ENCODE measurements around the gene ADAP1. TPM values are rescaled to one million over a fixed set of nuclear protein-coding genes. Genes with fewer than 3 reads are reported as not detected.
"Not testable (repeated sequence)": the region's sequence is repeated elsewhere in the genome, so short reads cannot be mapped to it uniquely, and the experiment has no call there.

ADAP1 gene
- total RNA-seq, 3 donors from 2014 or later = 75.0 to 79.6 (median 79.5) TPM

DNA sequence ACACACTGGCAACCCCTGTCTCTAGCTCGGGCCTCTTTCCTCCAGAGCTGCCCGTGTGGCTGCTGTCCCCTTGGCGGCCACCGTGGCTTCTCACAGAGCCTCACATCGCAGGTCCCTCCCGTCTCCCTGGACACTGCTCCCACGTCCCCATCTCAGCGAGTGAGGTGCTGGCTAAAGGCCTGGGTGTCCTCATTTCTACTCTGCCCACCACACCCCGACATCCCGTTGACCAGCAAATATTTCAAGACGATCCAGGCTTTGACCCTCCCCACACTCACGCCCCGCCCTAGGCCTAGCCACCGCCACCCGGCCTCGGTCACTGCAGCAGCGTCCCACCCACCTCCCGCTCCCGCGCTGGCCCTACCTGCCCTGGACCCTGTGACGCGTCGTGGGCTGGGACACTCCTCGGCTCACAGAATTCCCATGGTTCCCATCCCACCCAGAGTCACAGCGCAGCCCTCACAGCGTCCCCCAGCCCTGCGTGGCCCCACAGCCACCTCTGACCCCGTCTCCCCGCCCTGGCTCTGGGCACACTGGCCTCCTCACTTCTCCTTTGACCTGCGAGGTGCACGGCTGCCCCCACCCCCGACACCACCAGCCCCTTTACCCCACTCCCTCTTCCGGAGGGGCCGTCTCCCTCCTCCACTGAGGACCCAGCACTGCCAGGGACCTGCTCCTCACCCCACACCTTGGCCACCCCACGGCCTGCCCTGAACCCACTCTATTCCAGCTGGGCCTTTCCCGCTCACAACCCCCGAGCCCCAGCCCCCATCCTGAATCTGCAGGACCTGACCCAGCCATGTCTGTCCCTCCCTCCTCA, 6.9 kb downstream of the ADAP1 start:
- no peak for ATAC-seq
- no peaks in the 10 kb centered on the region for H3K36me3 Mint-ChIP-seq (ENCODE audit: insufficient read depth)
- no peak overlapping the region for H3K4me3 Mint-ChIP-seq
- peaks cover 5% of the 10 kb centered on the region for H3K4me1 Mint-ChIP-seq (ENCODE audit: low read depth)
- no peaks in the 10 kb centered on the region for H3K27me3 Mint-ChIP-seq (ENCODE audit: low read depth)
- DNase-seq = no peak
- H3K9me3 Mint-ChIP-seq = no peaks in the 10 kb centered on the region

DNA sequence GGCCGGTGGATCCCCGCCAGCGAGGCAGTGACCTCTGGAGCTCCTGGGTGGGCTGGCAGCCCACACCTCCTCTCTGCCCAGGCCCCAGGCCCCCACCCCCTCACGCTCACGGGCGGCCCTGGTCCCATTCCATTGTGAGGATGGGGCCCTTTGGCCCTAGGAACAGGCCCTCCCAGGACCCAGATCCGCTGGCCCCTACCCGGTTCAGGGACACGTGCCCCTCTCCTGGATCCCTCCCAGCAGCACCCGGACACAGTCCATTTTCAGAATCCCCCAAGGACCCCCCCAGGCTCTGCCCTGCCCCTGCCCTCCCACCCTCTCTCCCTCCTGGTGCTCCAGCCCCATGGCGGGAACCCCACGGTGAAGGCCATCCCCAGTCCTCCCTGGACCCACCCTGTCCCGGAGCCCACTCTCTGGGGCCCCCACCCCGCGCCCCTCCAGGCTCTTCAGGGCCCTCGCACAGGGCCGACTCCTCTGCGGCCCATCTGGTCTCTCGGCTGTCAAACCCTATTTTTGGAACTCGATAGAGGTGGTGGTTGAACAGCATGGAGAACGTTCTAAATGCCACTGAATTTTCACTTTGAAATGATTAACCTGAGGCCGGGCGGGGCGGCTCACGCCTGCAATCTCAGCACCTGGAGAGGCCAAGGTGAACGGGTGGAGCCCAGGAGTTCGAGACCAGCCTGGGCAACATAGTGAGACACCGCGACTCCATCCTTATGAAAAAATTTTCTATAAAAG, 8.1 kb downstream of the ADAP1 start:
- ATAC-seq (no peak), DNase-seq (no peak)
- H3K27me3 Mint-ChIP-seq (ENCODE audit: low read depth) = no peaks in the 10 kb centered on the region
- peaks cover 12% of the 10 kb centered on the region for H3K4me1 Mint-ChIP-seq (ENCODE audit: low read depth)
- no peaks in the 10 kb centered on the region for H3K36me3 Mint-ChIP-seq (ENCODE audit: insufficient read depth)
- no peak overlapping the region for H3K4me3 Mint-ChIP-seq
- no peaks in the 10 kb centered on the region for H3K9me3 Mint-ChIP-seq

DNA sequence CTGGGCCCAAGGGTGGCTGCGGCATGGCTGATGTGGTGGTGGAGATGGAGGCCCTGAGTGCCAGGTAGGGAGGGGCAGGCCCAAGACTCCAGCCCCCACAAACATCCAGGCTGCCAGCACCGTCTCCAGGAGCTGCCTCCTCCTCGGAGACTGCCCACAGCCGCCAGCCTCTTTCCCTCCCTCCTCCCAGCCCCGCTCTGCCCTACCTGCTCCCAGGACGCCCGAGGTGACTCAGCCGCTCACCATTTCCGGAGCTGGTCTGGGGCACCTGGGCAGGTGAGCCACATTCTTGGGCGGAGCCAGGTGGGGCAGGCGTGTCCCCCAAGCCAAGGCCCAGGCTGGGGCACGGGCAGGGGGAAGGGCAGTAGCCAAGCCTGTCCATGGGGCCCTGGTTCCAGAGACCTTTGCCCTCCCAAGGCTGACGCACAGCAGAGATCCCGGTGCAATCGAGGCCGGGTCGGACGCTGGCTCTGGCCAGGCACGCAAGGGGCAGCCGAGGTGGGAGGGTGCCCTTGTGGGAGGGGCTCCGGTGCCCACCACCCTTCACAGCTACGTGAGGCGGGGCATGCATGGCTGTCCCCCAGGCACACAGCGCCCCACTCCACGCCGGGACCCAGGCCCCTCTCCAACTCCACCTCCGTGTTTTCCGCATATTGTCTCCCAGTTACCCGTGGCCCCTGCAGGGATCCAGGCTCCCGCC, 8.8 kb downstream of the ADAP1 start:
- Mint-ChIP-seq H3K9me3 (peaks cover 1% of the 10 kb centered on the region), H3K36me3 (ENCODE audit: insufficient read depth) (no peaks in the 10 kb centered on the region), H3K4me3 (no peak overlapping the region), H3K4me1 (ENCODE audit: low read depth) (peaks cover 18% of the 10 kb centered on the region), H3K27me3 (ENCODE audit: low read depth) (no peaks in the 10 kb centered on the region)
- ATAC-seq = no peak
- no peak for DNase-seq

DNA sequence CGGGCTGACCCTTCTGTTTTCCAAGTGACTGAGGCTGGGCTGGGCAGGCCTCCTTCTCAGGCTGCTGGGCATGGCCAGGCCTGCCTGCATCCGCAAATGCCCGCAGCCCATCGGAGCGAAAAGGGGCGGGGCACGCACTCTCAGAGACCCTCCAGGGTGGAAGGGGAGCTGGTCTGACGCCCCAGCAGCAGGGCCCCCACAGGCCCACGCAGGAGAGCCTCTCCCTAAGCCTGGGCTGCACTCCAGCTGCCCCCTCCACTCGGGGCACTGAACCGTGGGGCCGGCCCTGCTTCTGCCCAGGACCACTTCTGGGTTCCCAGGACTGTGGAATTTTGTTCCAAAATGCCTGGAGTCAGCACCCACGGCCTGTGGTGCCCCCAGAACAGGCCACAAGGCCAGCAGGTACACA, 9.3 kb downstream of the ADAP1 start:
- ATAC-seq (no peak), DNase-seq (no peak)
- Mint-ChIP-seq H3K4me3 (no peak overlapping the region), H3K9me3 (peaks cover 7% of the 10 kb centered on the region), H3K4me1 (ENCODE audit: low read depth) (peaks cover 23% of the 10 kb centered on the region), H3K36me3 (ENCODE audit: insufficient read depth) (no peaks in the 10 kb centered on the region), H3K27me3 (ENCODE audit: low read depth) (no peaks in the 10 kb centered on the region)

DNA sequence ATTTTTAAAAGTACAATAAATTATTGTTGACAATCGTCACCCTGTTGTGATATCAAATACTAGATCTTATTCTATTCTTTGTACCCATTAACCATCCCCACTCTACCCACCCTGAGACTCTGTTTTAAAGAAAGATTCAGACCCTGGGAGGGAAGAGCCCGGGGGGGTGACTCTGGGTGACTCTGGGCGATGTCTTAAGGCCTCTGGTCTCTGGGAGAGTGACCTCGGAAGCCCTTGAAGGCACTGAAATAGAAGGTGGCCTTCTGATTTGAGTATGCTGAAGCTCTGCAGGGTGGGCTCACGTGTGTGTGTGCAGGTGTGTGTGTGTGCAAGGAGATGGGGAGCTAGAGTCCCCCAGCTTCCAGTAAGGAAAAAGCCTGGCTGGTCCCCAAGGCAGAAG, 9.7 kb downstream of the ADAP1 start:
- DNase-seq = no peak
- Mint-ChIP-seq H3K9me3 (peaks cover 9% of the 10 kb centered on the region), H3K36me3 (ENCODE audit: insufficient read depth) (no peaks in the 10 kb centered on the region), H3K4me3 (no peak overlapping the region), H3K27me3 (ENCODE audit: low read depth) (no peaks in the 10 kb centered on the region), H3K4me1 (ENCODE audit: low read depth) (peaks cover 24% of the 10 kb centered on the region)
- no peak for ATAC-seq

DNA sequence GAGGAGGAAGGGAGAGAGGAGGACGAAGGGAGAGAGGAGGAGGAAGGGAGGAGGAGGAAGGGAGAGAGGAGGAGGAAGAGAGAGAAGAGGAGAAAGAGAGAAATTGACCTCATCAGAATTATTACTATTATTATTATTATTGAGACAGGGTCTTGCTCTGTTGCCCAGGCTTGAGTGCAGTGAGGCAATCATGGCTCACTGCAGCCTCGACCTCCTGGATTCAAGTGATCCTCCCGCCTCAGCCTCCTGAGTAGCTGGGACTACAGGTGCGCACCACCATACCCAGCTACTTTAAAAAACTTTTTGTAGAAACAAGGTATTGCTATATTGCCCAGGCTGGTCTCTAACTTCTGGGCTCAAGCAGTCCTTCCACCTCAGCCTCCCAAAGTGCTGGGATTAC, 10.7 kb downstream of the ADAP1 start:
- not testable (repeated sequence) for H3K9me3 Mint-ChIP-seq; DNase-seq; H3K36me3 Mint-ChIP-seq (ENCODE audit: insufficient read depth); ATAC-seq; H3K4me3 Mint-ChIP-seq; H3K27me3 Mint-ChIP-seq (ENCODE audit: low read depth)
- H3K4me1 Mint-ChIP-seq (ENCODE audit: low read depth) = peaks cover 25% of the 10 kb centered on the region

DNA sequence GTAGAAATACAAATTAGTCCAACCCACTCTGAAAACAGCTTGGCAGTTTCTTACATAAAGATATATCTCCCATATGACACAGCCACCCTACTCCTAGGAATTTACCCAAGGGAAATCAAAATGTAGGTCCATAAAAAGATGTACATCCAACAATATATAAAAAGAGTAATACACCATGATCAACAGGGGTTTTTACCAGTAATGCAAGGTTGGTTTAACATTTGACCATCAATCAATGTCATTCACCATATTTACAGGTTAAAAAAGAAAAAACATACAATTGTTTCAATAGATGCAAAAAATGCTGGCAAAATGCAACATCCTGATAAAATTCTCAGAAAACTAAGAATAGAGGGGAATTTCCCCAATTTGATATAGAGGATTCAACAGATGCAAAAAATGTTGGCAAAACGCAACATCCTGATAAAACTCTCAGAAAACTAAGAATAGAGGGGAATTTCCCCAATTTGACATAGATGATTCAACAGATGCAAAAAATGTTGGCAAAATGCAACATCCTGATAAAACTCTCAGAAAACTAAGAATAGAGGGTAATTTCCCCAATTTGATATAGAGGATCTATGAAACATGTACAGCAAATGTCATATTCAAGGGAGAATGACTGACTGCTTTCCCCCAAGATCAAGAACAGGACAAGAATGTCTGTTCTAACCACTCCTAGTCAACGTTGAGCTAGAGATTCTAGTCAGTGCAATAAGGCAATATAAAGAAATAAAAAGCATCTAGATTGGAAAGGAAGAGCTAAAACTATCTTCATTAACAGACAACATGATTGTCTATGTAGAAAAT, 13.7 kb downstream of the ADAP1 start:
- Mint-ChIP-seq H3K36me3 (ENCODE audit: insufficient read depth) (no peaks in the 10 kb centered on the region), H3K4me3 (peak overlapping the region; percentile 10)
- ATAC-seq = peak; percentile 55 to 61

DNA sequence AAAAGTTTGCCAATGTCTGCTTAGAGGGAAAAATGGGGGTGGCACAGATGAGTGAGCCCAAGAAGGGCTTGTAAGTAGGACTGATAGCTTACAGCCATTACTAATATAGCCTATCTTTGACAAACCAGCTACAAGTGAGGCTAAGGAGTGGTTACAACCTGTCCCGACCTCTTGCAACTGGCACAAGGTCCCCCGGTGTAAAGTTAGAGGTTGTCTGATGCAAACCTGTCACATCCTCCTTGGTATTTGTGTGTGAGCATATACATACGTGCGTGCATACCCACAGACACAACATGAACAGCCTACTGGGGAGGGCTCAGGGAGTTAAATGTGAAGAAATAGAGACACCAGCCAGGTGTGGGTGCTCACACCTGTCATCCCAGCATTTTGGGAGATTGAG, 14.6 kb downstream of the ADAP1 start:
- DNase-seq (no peak), ATAC-seq (no peak)
- Mint-ChIP-seq H3K9me3 (peaks cover 9% of the 10 kb centered on the region), H3K4me1 (ENCODE audit: low read depth) (peaks cover 31% of the 10 kb centered on the region), H3K27me3 (ENCODE audit: low read depth) (no peaks in the 10 kb centered on the region), H3K36me3 (ENCODE audit: insufficient read depth) (no peaks in the 10 kb centered on the region), H3K4me3 (no peak overlapping the region)

More for the DNA sequence above, 13.7 kb downstream of the ADAP1 start:
- no peak for DNase-seq
- Mint-ChIP-seq H3K4me1 (ENCODE audit: low read depth) (peaks cover 31% of the 10 kb centered on the region), H3K27me3 (ENCODE audit: low read depth) (no peaks in the 10 kb centered on the region), H3K9me3 (peaks cover 9% of the 10 kb centered on the region)

DNA sequence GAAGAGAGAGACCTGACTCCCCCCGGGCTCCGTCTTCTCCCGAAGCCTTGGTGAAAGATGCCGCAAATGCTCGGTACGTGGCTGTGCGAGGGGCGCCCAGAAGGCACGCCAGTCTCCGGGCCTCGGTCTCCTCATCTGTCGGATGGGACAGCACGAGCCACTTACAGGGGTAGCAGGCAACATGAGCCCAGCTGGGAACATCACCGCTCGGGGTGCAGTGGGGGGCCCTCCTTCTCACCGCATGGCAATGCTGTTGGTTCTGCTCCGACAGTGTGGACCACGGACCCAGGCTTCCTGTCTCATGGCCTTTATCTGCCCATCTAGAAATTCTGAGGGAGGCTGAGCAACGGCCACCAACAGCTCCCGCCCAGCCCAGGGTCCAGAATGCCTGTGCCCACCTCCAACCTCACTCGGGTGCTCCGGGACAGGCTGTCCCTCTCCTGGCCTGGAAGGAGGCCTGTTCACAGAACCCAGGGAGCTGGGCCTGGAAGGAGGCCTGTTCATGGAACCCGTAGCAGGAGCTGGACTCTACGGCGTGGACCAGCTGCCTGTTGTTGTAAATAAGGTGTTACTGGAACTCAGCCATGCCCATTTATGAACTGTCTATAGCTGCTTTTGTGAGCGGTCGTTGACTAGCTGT, 15.8 kb downstream of the ADAP1 start:
- DNase-seq (no peak), ATAC-seq (no peak)
- peaks cover 9% of the 10 kb centered on the region for H3K9me3 Mint-ChIP-seq
- no peak overlapping the region for H3K4me3 Mint-ChIP-seq
- H3K4me1 Mint-ChIP-seq (ENCODE audit: low read depth) = peaks cover 31% of the 10 kb centered on the region
- H3K36me3 Mint-ChIP-seq (ENCODE audit: insufficient read depth) = no peaks in the 10 kb centered on the region
- no peaks in the 10 kb centered on the region for H3K27me3 Mint-ChIP-seq (ENCODE audit: low read depth)

DNA sequence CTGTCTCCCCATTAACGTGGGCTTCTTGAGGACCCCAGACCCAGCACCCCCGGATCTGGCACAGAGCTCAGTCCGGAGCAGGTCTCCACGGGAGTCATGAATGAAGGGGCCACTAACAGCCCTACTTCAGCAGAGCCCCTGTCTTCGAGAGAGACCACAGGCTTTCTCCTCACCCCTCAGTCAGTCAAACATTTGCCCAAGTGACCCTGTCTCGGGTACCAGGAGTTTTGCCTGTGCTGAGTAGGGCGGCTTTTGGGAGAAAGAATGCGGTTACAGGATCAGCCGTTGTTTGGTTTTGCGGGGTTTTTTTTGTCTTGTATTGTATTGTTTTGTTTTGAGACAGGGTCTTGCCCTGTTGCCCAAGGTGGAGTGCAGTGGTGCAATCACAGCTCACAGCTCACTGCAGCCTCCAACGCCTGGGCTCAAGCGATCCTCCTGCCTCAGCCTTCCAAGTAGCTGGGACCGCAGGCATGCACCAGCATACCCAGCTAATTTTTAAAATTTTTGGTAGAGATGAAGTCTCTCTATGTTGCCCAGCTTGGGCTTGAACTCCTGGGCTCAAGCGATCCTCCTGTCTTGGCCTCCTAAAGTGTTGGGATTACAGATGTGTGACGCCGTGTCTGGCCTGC, 16.5 kb downstream of the ADAP1 start:
- DNase-seq = no peak
- ATAC-seq = no peak
- no peaks in the 10 kb centered on the region for H3K36me3 Mint-ChIP-seq (ENCODE audit: insufficient read depth)
- H3K9me3 Mint-ChIP-seq = peaks cover 9% of the 10 kb centered on the region
- H3K27me3 Mint-ChIP-seq (ENCODE audit: low read depth) = no peaks in the 10 kb centered on the region
- H3K4me3 Mint-ChIP-seq = no peak overlapping the region
- peaks cover 31% of the 10 kb centered on the region for H3K4me1 Mint-ChIP-seq (ENCODE audit: low read depth)

DNA sequence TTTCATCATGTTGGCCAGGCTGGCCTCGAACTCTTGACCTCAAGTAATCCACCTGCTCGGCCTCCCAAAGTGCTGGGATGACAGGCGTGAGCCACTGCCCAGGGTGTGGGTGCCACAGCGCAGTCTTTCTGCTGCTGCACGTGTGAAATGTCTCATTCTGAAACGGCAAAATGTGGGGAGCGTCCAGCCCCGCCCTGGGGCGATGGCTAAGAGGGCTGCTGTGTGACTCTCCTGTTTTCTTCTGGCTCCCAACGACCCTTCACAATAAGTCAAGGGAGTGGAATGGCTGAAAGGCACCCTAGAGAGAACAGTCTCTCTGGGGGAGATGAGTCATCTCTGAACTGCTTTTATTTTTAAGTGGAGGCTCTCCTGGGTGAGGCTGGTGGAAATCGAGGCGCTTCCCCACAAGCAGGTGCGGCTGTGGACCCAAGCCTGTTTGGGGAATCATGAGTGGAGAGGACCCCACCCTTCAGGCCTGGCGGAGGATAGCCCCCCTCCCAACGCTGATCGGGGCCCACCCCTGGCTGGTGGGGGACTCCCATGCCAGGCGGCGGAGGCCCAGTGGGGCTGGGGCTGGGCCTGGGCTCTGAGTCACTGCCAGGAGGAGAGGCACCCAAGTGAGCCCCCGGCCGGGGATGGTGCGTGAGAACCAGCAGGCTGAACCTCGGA, 18.0 kb downstream of the ADAP1 start:
- no peaks in the 10 kb centered on the region for H3K36me3 Mint-ChIP-seq (ENCODE audit: insufficient read depth)
- ATAC-seq (peak; percentile 78 to 80), DNase-seq (no peak)
- H3K27me3 Mint-ChIP-seq (ENCODE audit: low read depth) = no peaks in the 10 kb centered on the region
- peaks cover 9% of the 10 kb centered on the region for H3K9me3 Mint-ChIP-seq
- H3K4me3 Mint-ChIP-seq = no peak overlapping the region
- peaks cover 25% of the 10 kb centered on the region for H3K4me1 Mint-ChIP-seq (ENCODE audit: low read depth)

DNA sequence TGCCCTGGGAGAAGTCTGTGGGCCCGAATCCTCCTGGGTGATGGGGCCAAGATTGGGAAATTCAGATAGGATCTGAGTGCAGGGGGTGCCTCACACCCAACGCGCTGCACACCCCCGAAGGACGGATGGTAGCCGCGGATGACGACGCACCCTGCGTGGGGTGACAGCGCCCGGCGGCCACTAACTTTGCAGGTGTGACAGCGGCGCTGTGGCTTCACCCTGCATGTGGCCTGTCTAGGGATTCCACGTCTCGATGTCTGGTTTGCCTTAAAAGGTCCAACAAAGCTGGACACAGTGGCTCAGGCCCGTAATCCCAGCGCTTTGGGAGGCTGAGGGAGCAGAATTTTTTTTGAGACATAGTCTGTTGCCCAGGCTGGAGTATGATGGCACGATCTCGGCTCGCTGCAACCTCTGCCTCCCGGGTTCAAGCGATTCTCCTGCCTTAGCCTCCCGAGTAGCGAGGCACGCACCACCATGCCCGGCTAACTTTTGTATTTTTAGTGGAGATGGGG, 18.6 kb downstream of the ADAP1 start:
- Mint-ChIP-seq H3K27me3 (ENCODE audit: low read depth) (no peaks in the 10 kb centered on the region), H3K9me3 (peaks cover 9% of the 10 kb centered on the region), H3K4me3 (no peak overlapping the region), H3K4me1 (ENCODE audit: low read depth) (peaks cover 20% of the 10 kb centered on the region), H3K36me3 (ENCODE audit: insufficient read depth) (no peaks in the 10 kb centered on the region)
- DNase-seq (no peak), ATAC-seq (no peak)

Data from activated T-cell treated with anti-CD3 and anti-CD28 coated beads, Interleukin-2, amount 50 U/mL, for 4 hours (primary cell).